Stimulated activated CD8-positive, alpha-beta memory T cell treated with anti-CD3 and anti-CD28 coated beads, Interleukin-4, amount 100 ng/mL, for 24 hours (primary cell): ENCODE measurements around the gene ZNF569.
"Not testable (repeated sequence)": the region's sequence is repeated elsewhere in the genome, so short reads cannot be mapped to it uniquely, and the experiment has no call there.

Source experiments
- DNase-seq: peaks from one replicate; pipeline ENCODE4 v3.0.0-alpha.2; 2020; ENCODE audit warnings: low read depth

The ZNF569 gene

GRCh38 chr19:37466798-37467607 is at the start of gene ZNF569:
Gene ZNF569 (minus strand): TSS chr19:37467444. CDS start chr19:37444921, 22,523 bp downstream.
- DNase-seq = peak; percentile 75

GRCh38 chr19:37513397-37513796 is 46.2 kb upstream of the ZNF569 start:
- DNase-seq = no peak

GRCh38 chr19:37511821-37512220 is 44.6 kb upstream of the ZNF569 start:
- DNase-seq = no peak

DNA sequence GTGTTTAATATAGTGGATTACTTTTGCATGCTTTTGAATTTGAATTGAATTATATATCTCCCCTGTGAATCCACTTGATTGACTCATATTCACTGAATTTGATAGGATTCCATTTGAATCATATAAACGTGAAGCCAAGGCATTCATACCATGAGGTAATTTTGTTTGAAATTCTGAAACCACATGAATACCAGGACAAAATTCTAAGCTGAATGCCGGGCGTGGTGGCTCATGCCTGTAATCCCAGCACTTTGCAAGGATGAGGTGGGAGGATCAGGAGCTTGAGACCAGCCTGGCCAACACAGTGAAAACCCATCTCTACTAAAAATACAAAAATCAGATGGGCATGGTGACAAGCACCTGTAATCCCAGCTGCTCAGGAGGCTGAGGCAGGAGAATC is 43.9 kb upstream of the ZNF569 start:
- DNase-seq = no peak

DNA sequence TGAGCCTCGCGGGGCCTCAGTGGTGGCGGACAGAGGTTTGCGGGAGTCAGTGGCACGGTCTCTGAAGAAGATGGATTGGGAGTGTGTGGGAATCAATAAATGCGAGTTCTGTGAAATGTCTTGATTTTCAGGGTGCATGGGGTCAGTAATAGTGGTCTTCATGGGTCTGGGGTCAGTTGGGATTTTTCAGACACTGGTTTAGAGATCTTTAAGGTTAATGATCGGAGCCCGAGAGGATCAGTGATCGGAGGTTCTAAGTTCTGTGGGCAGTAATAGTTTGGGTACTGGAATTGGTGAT is 39.9 kb upstream of the ZNF569 start:
- DNase-seq = no peak

DNA sequence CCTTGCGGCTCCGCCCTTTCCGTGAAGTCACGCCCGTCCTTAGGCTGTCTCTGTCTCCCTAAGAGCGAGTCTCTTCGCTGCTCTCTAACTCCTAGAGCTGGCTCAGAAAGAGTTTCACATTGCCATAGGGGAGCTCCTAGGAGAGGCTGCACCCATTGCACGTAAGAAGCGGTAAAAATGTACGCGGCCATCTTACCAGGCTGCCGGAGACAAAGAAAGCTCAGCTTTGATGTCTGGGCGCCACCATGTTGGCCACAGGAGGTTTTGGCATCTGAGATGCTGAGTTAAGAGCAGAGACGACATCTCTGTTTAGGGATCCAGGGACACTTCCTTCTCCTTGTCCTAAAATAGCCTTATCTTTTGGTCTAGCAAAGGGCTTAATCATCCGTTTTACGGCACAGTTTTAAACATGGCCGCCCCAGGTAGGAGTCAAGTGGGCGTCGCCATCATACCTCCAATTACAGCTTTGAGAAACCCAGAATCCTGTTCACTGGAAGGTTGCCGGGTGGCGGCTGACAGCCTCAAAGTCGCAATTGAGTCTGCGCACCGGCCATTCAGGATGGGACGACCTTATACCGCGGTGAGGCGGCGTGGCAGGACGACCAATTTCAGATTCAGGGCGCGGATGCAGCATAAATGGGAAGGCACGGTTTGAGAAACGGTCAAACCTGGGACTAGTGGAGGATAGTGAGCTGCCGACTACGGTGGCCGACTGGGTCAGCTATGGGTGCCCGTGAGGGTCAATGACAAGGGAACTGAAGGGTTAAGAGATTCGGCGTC is 39.3 kb upstream of the ZNF569 start, which contains the start of gene ZNF793:
Gene ZNF793, plus strand, starts transcription at position 553 of the 780 bp plus-strand sequence. CDS start 16,501 bp downstream, outside the sequence.
- DNase-seq = peak; percentile 63

GRCh38 chr19:37505958-37506386 is 38.7 kb upstream of the ZNF569 start:
- DNase-seq = no peak

DNA sequence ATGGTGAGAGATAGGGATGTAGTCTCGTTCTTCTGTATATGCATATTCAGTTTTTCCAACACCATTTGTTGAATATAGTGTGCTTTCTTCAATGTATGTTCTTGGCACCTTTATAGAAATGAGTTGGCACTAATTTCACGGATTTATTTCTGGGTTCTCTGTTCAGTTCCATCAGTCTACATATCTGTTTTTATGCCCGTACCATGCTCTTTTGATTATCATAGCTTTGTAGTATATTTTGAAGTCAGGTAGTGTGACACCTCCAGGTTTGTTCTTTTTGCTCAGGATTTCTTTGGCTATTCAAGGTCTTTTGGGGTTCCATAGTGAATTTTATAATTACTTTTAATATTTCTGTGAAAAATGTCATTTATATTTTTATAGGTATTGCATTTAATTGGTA is 25.0 kb upstream of the ZNF569 start:
- DNase-seq = no peak

GRCh38 chr19:37484406-37485168 is 17.3 kb upstream of the ZNF569 start:
- DNase-seq = no peak

DNA sequence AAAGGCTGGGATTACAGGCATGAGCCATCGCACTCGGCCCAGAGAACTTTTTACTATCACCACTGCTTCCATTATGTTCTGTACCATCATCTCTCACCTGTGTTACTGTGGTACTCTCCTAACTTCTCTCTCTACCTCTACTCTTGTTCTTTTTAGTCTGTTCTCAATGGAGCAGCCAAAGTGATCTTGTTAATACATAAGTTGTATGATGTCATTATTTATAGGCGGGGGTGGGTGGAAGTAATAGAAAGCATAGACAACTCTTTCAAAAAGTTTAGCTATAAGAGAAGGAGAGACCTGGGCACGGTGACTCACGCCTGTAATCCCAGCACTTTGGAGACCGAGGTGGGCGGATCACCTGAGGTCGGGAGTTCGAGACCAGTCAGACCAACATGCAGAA is 4.9 kb upstream of the ZNF569 start:
- DNase-seq = no peak

- no peak for DNase-seq
Observed at GRCh38 chr19:37470216-37470615, 3.0 kb upstream of the ZNF569 start.

DNA sequence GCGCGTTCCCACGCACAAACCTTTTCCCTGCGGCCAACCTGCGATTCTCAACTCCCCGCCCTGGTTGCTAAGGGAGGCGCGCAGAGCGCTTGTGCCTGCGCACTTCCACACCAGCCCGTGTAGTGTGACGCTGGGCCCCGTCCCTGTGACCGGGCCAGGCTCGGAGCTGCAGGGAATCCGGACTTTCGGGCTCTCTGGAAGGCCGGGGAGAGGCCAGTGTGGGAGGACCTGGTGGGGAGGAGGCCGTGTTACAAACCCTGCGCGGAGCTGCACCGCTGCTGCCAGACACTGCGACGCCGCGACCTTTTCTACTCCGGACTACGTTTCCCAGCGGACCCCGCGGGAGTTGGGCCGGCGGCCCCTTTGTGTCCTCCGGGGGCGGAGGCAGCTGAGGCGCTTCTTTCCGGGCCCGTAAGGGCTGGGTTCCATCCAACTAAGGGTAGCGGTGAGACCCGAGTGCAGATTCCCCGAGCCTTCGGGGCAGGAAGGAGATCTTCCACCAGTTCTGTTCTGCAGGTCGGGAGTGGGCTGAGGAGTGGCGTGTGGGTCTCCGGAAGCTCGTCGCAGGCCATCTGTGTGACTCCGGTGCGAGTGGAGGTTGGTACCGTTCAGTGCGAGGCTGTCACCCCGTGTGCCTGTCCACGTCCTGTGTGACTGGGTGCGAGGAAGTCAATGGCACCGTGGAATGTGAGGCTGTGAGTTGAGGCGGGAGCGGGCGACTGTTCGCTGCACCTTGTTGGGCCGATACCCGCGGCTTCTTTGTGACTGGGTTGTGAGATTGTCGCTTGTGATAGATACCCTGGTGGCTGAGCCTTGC is 1.9 kb upstream of the ZNF569 start, which contains the start of gene ZNF570:
Gene ZNF570, plus strand, starts transcription at position 396 of the 817 bp plus-strand sequence. CDS start 999 bp downstream, outside the sequence.
- DNase-seq = peak; percentile 76

GRCh38 chr19:37467608-37468090 is 405 bp upstream of the ZNF569 start:
- DNase-seq = no peak

DNA sequence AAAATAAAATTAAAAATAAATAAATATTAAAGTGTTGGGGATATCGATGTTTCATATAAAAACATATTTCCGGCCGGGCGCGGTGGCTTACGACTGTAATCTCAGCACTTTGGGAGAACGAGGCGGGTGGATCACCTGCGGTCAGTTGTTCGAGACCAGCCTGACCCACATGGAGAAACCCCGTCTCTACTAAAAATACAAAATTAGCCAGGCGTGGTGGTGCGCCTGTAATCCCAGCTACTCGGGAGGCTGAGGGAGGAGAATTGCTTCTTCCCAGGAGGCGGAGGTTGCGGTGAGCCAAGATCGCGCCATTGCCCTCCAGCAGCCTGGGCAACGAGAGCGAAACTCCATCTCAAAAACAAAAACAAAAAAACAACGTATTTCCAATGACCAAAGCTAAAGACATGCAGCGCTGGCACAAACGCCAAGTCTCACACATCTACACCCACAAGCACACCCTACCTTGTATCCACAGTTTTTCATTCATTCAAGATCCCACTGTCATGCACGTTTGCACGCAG is 907 bp downstream of the ZNF569 start:
- DNase-seq = no peak

DNA sequence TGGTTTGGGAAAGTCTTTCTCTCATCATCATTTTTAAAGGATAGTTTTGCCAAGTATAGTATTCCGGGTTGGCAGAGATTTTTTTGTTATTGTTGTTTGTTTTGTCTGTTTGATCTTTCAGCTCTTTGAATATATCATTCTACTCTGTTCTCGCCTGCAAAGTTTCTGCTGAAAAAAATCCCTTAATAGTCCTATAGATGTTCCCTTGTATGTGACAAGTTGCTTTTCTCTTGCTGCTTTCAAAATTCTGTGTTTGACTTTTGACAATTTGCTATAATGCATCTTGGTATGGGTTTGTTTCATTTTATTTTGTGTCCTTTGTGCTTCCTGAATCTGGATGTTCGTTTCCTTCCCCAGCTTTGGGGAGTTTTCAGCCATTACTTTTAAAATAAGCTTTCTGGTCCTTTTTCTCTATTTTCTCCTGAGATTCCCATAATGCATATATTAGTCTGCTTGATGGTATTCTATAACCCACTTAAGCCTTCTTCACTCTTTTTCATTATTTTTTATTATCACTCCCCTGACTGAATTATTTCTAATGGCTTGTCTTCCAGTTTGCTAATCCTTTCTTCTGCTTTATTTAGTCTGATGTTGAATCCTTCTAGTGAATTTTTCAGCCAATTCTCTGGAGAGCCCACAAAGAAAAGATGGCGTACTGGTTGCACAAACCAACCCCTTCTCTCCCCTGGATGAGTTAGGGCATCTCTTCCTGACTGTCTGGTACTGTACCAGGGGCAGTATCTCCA is 14.6 kb downstream of the ZNF569 start:
- no peak for DNase-seq

DNA sequence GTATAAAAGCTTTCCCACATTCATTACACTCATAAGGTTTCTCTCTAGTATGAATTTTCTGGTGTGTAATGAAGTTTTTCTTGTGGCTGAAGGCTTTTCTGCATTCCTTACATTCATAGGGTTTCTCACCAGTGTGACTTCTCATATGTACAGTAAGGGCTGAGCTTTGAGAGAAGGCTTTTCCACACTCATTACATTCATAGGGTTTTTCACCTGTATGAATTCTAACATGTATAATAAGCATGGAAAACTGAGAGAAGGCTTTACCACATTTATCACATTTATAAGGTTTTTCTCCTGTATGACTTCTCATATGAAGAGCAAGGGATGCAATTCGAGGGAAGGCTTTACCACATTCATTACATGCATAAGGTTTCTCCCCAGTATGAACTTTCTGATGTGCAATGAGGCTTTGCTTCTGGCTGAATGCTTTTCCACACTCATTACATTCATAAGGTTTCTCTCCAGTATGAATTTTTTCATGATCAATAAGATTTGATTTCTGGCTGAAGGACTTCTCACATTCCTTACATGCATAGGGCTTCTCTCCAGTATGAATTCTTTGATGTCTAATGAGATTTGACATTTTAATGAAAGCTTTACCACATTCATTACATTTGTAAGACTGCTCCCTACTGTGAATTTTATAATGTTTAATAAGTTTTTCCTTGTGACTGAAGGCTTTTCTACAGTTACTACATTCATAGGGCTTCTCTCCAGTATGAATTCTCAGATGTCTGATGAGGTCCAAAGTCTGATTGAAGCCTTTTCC is 53.7 kb downstream of the ZNF569 start:
- DNase-seq = no peak

GRCh38 chr19:37412700-37413099 is 54.5 kb downstream of the ZNF569 start:
- no peak for DNase-seq

DNA sequence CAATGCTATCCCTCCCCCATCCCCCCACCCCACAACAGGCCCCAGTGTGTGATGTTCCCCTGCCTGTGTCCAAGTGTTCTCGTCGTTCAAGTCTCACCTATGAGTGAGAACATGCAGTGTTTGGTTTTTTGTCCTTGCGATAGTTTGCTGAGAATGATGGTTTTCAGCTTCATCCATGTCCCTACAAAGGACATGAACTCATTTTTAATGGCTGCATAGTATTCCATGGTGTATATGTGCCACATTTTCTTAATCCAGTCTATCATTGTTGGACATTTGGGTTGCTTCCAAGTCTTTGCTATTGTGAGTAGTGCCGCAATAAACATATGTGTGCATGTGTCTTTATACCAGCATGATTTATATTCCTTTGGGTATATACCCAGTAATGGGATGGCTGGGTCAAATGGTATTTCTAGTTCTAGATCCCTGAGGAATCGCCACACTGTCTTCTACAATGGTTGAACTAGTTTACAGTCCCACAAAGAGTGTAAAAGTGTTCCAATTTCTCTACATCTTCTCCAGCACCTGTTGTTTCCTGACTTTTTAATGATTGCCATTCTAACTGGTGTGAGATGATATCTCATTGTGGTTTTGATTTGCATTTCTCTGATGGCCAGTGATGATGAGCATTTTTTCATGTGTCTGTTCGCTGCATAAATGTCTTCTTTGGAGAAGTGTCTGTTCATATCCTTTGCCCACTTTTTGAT is 61.0 kb downstream of the ZNF569 start:
- DNase-seq = not testable (repeated sequence)

- DNase-seq = no peak
Observed at GRCh38 chr19:37403403-37403802, 63.8 kb downstream of the ZNF569 start.
